HG03045 (cell line): ENCODE measurements around the gene C20orf204.
"Not testable (repeated sequence)": the region's sequence is repeated elsewhere in the genome, so short reads cannot be mapped to it uniquely, and the experiment has no call there.

Experiments used
- ATAC-seq: cut with Tn5 transposase; IDR thresholded peaks from one replicate; pipeline ENCODE4 v1.9.1; 2021; ENCODE audit warnings: mild to moderate bottlenecking, moderate library complexity; ENCODE audit not compliant: unreplicated experiment

The C20orf204 gene

DNA sequence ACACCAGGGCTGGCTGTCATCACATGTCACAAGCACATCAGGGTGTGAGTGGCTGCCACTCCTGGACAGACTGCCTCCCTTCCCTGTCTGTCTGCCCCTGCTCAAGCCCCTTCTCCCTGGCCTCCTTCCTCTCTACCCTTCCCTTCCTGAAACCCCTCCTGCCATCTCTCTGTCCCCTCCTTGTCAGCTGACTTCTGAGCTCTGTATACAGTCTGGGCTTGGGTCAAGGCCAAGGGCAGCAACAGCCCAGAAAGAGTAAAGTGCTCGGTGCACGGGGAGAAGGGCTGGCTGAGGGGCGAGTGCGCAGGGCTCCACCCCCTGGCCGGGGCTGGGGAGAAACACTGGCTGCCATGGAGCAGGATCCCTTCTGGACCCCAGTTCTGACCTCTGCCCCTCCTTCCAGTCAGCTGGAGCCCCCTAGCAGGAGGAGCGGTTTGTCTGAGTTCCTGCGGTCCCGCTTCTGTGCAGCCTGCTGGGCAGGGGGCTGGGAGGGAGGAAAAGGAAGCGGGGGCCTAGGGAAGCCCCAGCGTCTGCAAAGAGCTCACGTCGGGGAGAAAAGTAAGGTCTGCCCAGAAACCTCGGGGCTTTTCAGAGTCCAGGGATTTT lies 46.2 kb downstream of the C20orf204 start:
- ATAC-seq: no peak

DNA sequence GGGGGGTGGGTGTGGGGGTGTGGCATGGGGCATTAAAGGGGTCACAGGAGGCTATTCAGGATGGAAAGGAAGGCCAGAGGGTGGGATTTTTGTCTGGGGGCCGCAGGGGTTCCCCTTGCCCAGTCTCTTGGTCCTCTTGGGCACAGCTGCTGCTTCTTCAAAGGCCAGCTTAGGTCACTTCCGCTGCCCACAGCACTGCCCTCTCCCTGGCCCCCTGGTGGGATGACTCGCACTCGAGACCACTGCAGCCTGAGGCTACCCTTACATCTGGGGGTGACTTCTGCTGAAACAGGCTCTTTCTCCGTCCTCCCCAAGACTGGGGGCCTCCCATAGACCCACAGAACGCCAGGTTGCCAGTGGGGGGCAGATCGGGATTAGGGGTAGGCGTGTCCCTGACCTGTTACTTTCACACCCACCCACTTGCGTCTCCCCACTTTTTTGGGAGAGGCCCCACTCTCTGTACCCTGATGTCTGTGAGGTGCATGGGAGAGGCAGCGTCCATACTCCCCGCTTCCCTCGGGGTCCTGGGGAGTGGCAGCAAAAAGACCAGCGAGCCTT lies 46.9 kb downstream of the C20orf204 start:
- no peak for ATAC-seq

DNA sequence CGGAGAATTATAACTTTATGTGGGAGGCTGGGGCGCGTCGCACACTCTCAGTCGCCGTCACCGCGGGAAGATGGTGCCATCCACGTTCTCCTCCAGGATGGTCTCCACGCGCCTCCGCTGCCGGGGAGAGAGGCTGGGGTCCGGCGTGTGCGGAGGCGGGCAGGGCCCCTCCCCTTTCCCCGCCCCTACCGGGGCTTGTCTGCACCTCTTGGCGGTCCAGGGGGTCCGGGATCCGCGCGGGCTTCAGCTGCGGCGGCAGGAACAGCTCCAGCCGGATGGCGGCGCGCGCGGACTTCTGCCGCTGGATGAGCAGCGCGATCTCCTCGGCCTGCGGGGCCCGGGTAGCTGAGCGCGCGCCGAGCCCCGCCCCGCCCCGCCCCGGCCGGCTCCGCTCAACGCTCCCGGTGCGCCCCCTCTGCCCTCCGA lies 47.4 kb downstream of the C20orf204 start:
- ATAC-seq: no peak

DNA sequence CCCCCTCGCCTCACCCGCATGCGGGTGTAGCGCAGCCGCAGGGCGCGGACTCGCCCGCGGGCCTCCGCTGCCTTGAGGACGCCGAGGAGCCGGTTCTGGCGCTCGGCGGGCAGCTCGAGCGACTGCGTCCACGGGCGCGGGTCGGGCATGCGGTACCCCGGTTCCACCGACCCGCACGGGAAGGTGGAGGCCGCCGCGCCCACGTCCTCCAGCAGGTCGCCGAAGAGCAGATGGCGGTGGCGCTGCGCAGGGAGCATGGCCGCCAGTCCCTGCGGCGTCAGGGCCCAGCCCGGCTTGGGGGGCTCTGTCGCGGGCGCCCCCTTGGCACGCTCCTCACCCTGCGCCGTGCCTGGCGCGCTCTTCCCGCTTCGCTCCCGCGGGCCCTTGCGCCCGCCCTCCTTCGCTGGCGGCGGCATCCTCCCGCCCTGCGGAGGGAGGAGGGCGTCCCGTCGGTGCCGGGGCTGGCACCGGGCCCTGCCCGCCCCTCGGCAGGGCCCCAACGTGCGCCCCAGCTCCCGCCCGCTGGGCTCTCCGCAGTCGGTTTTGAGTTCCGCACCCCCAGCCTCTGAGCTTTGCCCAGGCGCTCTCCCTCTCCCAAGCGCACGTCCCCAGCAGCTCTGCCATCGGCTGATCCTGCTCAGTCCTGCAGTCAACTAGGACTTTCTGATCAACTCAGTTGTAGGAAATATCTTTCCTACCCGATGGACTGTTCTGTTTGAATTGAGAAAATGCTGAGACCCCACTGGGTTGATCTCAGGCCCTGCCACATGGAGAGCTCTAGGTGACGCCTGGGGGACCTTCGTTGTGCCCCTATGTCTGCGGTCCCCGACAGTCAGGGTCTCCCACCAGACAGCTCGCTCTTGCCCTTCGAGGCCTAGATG lies 48.1 kb downstream of the C20orf204 start, which contains the start of gene LKAAEAR1:
Gene LKAAEAR1, minus strand, starts transcription at position 595 of the 881 bp plus-strand sequence. Its CDS starts 179 bp downstream, at position 416.
- no peak for ATAC-seq

DNA sequence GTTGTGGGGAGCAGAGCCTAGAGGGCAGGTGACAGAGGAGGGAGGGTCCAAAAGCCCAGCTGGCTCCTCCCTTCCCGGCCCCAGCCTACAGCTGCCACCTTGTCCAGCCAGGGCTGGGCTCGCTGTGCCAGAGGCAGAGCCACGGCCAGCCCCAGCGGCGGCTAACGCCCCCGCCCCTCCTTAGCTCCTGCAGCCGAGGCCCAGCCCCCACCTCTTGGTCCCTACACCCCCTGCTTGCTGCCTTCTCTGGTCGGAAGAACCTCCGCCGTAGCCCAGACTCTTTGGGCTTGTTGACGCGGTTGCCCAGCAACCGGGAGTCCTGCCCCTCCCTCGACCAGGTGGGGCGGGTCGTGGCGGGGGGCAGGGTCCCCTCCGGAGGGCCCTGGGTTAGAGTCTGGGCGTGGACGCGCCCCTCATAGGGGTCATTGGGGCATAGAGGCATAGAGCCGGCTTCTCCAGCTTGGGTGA lies 48.7 kb downstream of the C20orf204 start:
- no peak for ATAC-seq

DNA sequence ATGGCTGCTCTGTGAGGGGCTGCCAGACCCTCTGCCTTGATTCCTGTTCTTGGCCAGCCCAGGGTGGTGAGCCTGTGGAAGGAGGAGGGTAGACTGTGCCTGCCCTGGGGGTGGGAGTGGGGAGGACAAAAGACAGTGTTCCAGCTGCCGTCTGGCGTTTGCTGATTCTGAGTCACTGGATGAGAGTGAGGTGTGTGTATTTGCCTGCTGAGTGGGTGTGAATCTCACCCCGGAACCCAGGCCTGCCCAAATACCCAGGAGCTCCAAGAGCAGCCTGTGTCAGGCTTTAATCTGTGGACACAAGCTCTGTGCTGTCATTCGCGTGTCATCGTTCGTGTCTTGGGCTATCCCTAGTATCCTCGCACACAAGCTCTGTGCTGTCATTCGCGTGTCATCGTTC lies 50.8 kb downstream of the C20orf204 start:
- no peak for ATAC-seq

DNA sequence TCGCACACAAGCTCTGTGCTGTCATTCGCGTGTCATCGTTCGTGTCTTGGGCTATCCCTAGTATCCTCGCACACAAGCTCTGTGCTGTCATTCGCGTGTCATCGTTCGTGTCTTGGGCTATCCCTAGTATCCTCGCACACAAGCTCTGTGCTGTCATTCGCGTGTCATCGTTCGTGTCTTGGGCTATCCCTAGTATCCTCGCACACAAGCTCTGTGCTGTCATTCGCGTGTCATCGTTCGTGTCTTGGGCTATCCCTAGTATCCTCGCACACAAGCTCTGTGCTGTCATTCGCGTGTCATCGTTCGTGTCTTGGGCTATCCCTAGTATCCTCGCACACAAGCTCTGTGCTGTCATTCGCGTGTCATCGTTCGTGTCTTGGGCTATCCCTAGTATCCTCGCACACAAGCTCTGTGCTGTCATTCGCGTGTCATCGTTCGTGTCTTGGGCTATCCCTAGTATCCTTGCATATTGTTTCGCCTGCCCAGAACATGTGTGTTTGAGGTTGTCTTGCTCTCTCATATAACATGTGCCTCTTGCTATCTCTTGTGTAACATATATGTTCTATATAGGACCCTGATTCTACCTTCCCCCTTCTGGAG lies 51.3 kb downstream of the C20orf204 start:
- not testable (repeated sequence) for ATAC-seq

DNA sequence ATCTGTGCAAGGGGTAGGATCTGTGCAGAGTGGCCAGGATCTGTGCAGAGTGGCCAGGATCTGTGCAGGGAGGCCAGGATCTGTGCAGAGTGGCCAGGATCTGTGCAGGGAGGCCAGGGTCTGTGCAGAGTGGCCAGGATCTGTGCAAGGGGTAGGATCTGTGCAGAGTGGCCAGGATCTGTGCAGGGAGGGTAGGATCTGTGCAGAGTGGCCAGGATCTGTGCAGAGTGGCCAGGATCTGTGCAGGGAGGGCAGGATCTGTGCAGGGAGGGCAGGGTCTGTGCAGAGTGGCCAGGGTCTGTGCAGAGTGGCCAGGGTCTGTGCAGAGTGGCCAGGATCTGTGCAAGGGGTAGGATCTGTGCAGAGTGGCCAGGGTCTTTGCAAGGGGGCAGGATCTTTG lies 52.6 kb downstream of the C20orf204 start:
- ATAC-seq: not testable (repeated sequence)
